ENCODE measurements around the gene TIAL1.
A peak's percentile ranks its signal among the peaks of the same experiment; 100 is the strongest.

- TF ChIP-seq ZNF672 (CRISPR knock-in tag; IDR thresholded peaks at IDR 0.05) (no peak; the same call in 1 of the 2 replicates), GTF2F1 (IDR thresholded peaks at IDR 0.05; ENCODE audit: low read length) (no peak), POLR2AphosphoS2 (IDR thresholded peaks at IDR 0.05; ENCODE audit: low read depth, low read length) (no peak), ETV5 (CRISPR knock-in tag; IDR thresholded peaks at IDR 0.05; ENCODE audit: borderline replicate concordance) (peak; percentile 16), CEBPG (CRISPR knock-in tag; IDR thresholded peaks at IDR 0.05) (no peak; the same call in 1 of the 2 replicates), MAFF (IDR thresholded peaks at IDR 0.05; ENCODE audit: low read depth, low read length) (no peak), ZNF784 (CRISPR knock-in tag; IDR thresholded peaks at IDR 0.05; ENCODE audit: borderline replicate concordance) (no peak), MYNN (CRISPR knock-in tag; IDR thresholded peaks at IDR 0.05; ENCODE audit: low read depth) (no peak), U2AF2 (IDR thresholded peaks at IDR 0.05; ENCODE audit: low read depth, low read length) (0 out of 2 replicates have a peak, but pooled peaks have one; percentile 68)
- TF ChIP-seq, protein P1, sequence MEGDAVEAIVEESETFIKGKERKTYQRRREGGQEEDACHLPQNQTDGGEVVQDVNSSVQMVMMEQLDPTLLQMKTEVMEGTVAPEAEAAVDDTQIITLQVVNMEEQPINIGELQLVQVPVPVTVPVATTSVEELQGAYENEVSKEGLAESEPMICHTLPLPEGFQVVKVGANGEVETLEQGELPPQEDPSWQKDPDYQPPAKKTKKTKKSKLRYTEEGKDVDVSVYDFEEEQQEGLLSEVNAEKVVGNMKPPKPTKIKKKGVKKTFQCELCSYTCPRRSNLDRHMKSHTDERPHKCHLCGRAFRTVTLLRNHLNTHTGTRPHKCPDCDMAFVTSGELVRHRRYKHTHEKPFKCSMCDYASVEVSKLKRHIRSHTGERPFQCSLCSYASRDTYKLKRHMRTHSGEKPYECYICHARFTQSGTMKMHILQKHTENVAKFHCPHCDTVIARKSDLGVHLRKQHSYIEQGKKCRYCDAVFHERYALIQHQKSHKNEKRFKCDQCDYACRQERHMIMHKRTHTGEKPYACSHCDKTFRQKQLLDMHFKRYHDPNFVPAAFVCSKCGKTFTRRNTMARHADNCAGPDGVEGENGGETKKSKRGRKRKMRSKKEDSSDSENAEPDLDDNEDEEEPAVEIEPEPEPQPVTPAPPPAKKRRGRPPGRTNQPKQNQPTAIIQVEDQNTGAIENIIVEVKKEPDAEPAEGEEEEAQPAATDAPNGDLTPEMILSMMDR (CRISPR knock-in tag; IDR thresholded peaks at IDR 0.05) = 0 out of 2 replicates have a peak, but pooled peaks have one; percentile 14
These were observed at the start of gene TIAL1 for GRCh38 chr10:119596537-119597404.

All from HepG2 (cell line).